ENCODE results near the gene CASS4.

DNA sequence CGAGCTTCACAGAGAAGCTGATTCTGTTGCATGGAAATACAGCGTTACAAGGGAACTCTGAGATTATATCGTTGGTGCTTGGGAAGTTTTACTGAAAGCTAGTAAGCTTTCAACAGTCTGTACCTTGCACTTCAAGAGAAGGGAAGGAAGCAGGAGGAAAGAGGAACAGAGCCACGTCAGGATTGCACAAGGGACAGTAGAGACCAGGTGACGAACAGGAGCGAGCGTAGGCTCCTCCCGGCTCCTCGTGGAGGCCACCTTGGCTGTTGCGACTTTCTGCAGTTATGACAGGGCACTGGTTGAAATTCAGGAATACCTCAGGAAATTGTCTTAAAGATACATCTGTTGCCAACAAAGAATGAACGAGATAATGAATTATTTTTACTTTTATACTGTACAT is 75.2 kb downstream of the CASS4 start:
- TF ChIP-seq CTCF (conservative IDR thresholded peaks at IDR 0.05) (no peak), ZFX (IDR thresholded peaks at IDR 0.05) (no peak)

Measured in C4-2B (cell line).